NT2/D1 (cell line): ENCODE data around the gene TRIAP1.

Experiments
- YY1 ChIP-seq: IDR thresholded peaks from 2 replicates; pipeline ENCODE4 v1.6.1; 2011; ENCODE audit not compliant: insufficient read length, insufficient read depth
- ZNF274 ChIP-seq: IDR thresholded peaks from 2 replicates; pipeline ENCODE4 v1.6.1; 2011; ENCODE audit warnings: mild to moderate bottlenecking, low read depth, low read length

- TF ChIP-seq YY1 (no peak), ZNF274 (no peak)
These were observed 7.0 kb upstream of the TRIAP1 start for GRCh38 chr12:120453060-120453750.
